ENCODE measurements around the gene FHIP2A. TPM values are rescaled to one million over a fixed set of nuclear protein-coding genes. Genes with fewer than 3 reads are reported as not detected.

Gene FHIP2A
- total and polyA plus RNA-seq, 2 experiments from 2014 or later, result 6.7 to 11.8 TPM

- Histone ChIP-seq H2AFZ (no peak overlapping the region), H3K36me3 (ENCODE audit: insufficient read depth) (no peaks in the 10 kb centered on the region), H3K4me2 (no peak overlapping the region), H3F3A (replicated peaks; ENCODE audit: low read depth) (no peaks in the 10 kb centered on the region), H3K27me3 (ENCODE audit: insufficient read depth) (no peaks in the 10 kb centered on the region), H3K9me2 (ENCODE audit: insufficient read depth) (no peaks in the 10 kb centered on the region), H3K27ac (ENCODE audit: low read depth) (no peak overlapping the region), H4K20me1 (replicated peaks; ENCODE audit: insufficient read depth) (no peaks in the 10 kb centered on the region; the same call in 1 of the 2 replicates), H3K4me1 (ENCODE audit: insufficient read depth) (no peaks in the 10 kb centered on the region), H3K4me3 (no peak overlapping the region), H3K79me2 (replicated peaks; ENCODE audit: insufficient read depth) (no peaks in the 10 kb centered on the region)
- Mint-ChIP-seq H3K27me3 (ENCODE audit: insufficient read depth, low read depth, poor library complexity) (peaks cover 3% of the 10 kb centered on the region), H3K27ac (no peak overlapping the region), H3K4me1 (no peaks in the 10 kb centered on the region), H3K9me3 (no peaks in the 10 kb centered on the region), H3K36me3 (ENCODE audit: low read depth) (no peaks in the 10 kb centered on the region), H3K4me3 (no peak overlapping the region)
- TF ChIP-seq ZNF114 (CRISPR knock-in tag; IDR thresholded peaks at IDR 0.05), result no peak
- no peak for TF ChIP-seq EZH2phosphoT487 (IDR thresholded peaks at IDR 0.05; ENCODE audit: unreplicated experiment)
- TF ChIP-seq, protein P1, sequence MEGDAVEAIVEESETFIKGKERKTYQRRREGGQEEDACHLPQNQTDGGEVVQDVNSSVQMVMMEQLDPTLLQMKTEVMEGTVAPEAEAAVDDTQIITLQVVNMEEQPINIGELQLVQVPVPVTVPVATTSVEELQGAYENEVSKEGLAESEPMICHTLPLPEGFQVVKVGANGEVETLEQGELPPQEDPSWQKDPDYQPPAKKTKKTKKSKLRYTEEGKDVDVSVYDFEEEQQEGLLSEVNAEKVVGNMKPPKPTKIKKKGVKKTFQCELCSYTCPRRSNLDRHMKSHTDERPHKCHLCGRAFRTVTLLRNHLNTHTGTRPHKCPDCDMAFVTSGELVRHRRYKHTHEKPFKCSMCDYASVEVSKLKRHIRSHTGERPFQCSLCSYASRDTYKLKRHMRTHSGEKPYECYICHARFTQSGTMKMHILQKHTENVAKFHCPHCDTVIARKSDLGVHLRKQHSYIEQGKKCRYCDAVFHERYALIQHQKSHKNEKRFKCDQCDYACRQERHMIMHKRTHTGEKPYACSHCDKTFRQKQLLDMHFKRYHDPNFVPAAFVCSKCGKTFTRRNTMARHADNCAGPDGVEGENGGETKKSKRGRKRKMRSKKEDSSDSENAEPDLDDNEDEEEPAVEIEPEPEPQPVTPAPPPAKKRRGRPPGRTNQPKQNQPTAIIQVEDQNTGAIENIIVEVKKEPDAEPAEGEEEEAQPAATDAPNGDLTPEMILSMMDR (conservative IDR thresholded peaks at IDR 0.05; ENCODE audit: low read depth in 2 of 2), result no peak
- no peak for TF ChIP-seq NANOG (IDR thresholded peaks at IDR 0.05; ENCODE audit: borderline replicate concordance)
- TF ChIP-seq EZH2 (IDR thresholded peaks at IDR 0.05; ENCODE audit: low read depth, unreplicated experiment), result no peak
- TF ChIP-seq, protein P2, sequence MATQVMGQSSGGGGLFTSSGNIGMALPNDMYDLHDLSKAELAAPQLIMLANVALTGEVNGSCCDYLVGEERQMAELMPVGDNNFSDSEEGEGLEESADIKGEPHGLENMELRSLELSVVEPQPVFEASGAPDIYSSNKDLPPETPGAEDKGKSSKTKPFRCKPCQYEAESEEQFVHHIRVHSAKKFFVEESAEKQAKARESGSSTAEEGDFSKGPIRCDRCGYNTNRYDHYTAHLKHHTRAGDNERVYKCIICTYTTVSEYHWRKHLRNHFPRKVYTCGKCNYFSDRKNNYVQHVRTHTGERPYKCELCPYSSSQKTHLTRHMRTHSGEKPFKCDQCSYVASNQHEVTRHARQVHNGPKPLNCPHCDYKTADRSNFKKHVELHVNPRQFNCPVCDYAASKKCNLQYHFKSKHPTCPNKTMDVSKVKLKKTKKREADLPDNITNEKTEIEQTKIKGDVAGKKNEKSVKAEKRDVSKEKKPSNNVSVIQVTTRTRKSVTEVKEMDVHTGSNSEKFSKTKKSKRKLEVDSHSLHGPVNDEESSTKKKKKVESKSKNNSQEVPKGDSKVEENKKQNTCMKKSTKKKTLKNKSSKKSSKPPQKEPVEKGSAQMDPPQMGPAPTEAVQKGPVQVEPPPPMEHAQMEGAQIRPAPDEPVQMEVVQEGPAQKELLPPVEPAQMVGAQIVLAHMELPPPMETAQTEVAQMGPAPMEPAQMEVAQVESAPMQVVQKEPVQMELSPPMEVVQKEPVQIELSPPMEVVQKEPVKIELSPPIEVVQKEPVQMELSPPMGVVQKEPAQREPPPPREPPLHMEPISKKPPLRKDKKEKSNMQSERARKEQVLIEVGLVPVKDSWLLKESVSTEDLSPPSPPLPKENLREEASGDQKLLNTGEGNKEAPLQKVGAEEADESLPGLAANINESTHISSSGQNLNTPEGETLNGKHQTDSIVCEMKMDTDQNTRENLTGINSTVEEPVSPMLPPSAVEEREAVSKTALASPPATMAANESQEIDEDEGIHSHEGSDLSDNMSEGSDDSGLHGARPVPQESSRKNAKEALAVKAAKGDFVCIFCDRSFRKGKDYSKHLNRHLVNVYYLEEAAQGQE (IDR thresholded peaks at IDR 0.05; ENCODE audit: unreplicated experiment), result no peak
- no peak for TF ChIP-seq ZNF331 (CRISPR knock-in tag; IDR thresholded peaks at IDR 0.05; ENCODE audit: low read depth)
- TF ChIP-seq STAT1 (IDR thresholded peaks at IDR 0.05; ENCODE audit: unreplicated experiment), result no peak
- no peak for TF ChIP-seq POLR2AphosphoS5 (IDR thresholded peaks at IDR 0.05; ENCODE audit: low read depth)
- no peak for TF ChIP-seq ETS1 (IDR thresholded peaks at IDR 0.05)
- no peak for TF ChIP-seq CREB1 (CRISPR knock-in tag; IDR thresholded peaks at IDR 0.05; ENCODE audit: low read depth)
- TF ChIP-seq, protein P3, sequence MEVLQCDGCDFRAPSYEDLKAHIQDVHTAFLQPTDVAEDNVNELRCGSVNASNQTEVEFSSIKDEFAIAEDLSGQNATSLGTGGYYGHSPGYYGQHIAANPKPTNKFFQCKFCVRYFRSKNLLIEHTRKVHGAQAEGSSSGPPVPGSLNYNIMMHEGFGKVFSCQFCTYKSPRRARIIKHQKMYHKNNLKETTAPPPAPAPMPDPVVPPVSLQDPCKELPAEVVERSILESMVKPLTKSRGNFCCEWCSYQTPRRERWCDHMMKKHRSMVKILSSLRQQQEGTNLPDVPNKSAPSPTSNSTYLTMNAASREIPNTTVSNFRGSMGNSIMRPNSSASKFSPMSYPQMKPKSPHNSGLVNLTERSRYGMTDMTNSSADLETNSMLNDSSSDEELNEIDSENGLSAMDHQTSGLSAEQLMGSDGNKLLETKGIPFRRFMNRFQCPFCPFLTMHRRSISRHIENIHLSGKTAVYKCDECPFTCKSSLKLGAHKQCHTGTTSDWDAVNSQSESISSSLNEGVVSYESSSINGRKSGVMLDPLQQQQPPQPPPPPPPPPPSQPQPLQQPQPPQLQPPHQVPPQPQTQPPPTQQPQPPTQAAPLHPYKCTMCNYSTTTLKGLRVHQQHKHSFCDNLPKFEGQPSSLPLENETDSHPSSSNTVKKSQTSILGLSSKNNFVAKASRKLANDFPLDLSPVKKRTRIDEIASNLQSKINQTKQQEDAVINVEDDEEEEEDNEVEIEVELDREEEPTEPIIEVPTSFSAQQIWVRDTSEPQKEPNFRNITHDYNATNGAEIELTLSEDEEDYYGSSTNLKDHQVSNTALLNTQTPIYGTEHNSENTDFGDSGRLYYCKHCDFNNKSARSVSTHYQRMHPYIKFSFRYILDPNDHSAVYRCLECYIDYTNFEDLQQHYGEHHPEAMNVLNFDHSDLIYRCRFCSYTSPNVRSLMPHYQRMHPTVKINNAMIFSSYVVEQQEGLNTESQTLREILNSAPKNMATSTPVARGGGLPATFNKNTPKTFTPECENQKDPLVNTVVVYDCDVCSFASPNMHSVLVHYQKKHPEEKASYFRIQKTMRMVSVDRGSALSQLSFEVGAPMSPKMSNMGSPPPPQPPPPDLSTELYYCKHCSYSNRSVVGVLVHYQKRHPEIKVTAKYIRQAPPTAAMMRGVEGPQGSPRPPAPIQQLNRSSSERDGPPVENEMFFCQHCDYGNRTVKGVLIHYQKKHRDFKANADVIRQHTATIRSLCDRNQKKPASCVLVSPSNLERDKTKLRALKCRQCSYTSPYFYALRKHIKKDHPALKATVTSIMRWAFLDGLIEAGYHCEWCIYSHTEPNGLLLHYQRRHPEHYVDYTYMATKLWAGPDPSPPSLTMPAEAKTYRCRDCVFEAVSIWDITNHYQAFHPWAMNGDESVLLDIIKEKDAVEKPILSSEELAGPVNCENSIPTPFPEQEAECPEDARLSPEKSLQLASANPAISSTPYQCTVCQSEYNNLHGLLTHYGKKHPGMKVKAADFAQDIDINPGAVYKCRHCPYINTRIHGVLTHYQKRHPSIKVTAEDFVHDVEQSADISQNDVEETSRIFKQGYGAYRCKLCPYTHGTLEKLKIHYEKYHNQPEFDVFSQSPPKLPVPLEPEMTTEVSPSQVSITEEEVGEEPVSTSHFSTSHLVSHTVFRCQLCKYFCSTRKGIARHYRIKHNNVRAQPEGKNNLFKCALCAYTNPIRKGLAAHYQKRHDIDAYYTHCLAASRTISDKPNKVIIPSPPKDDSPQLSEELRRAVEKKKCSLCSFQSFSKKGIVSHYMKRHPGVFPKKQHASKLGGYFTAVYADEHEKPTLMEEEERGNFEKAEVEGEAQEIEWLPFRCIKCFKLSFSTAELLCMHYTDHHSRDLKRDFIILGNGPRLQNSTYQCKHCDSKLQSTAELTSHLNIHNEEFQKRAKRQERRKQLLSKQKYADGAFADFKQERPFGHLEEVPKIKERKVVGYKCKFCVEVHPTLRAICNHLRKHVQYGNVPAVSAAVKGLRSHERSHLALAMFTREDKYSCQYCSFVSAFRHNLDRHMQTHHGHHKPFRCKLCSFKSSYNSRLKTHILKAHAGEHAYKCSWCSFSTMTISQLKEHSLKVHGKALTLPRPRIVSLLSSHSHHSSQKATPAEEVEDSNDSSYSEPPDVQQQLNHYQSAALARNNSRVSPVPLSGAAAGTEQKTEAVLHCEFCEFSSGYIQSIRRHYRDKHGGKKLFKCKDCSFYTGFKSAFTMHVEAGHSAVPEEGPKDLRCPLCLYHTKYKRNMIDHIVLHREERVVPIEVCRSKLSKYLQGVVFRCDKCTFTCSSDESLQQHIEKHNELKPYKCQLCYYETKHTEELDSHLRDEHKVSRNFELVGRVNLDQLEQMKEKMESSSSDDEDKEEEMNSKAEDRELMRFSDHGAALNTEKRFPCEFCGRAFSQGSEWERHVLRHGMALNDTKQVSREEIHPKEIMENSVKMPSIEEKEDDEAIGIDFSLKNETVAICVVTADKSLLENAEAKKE (CRISPR knock-in tag; IDR thresholded peaks at IDR 0.05), result no peak
- no peak for TF ChIP-seq JUNB (IDR thresholded peaks at IDR 0.05; ENCODE audit: unreplicated experiment)
- DNase-seq (ENCODE audit: low spot score) (no peak), ATAC-seq (no peak)
Measured at GRCh38 chr10:114815791-114816190, 5.8 kb upstream of the FHIP2A start.
